ENCODE results near the gene RESF1. TPM values are rescaled to one million over a fixed set of nuclear protein-coding genes. Genes with fewer than 3 reads are reported as not detected.

The RESF1 gene
- 10 to 100 TPM; 20.8 to 34.2 TPM for total RNA-seq

- H3K27me3 ChIP-seq = no peaks in the 10 kb centered on the region
- H3K27ac ChIP-seq = peak within 1 kb of the TSS; percentile 87
- peak within 1 kb of the TSS; percentile 50 for H3K4me3 ChIP-seq
- intact Hi-C loops (cut with DNase I) = loop anchor here (5.0 kb wide), 1 partner anchor 302 kb away; the partner anchor contains the start of gene ETFBKMT
- peak within 1 kb of the TSS; percentile 85 to 89 for H3K9ac ChIP-seq (ENCODE audit: low read depth in 2 of 2, low read length in 2 of 2)
- DNase-seq = peak; percentile 90
- H3K36me3 ChIP-seq = no peaks in the 10 kb centered on the region
- peaks cover 8% of the 10 kb centered on the region for H3K4me1 ChIP-seq
- no peaks in the 10 kb centered on the region for H3K9me3 ChIP-seq
- TF ChIP-seq, protein P1, sequence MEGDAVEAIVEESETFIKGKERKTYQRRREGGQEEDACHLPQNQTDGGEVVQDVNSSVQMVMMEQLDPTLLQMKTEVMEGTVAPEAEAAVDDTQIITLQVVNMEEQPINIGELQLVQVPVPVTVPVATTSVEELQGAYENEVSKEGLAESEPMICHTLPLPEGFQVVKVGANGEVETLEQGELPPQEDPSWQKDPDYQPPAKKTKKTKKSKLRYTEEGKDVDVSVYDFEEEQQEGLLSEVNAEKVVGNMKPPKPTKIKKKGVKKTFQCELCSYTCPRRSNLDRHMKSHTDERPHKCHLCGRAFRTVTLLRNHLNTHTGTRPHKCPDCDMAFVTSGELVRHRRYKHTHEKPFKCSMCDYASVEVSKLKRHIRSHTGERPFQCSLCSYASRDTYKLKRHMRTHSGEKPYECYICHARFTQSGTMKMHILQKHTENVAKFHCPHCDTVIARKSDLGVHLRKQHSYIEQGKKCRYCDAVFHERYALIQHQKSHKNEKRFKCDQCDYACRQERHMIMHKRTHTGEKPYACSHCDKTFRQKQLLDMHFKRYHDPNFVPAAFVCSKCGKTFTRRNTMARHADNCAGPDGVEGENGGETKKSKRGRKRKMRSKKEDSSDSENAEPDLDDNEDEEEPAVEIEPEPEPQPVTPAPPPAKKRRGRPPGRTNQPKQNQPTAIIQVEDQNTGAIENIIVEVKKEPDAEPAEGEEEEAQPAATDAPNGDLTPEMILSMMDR (IDR thresholded peaks at IDR 0.05) = no peak
These were observed at the start of gene RESF1 for GRCh38 chr12:31959161-31959700. TSS of gene RESF1 (plus strand) at chr12:31959415. CDS start at chr12:31980956, 21,541 bp downstream.

DNA sequence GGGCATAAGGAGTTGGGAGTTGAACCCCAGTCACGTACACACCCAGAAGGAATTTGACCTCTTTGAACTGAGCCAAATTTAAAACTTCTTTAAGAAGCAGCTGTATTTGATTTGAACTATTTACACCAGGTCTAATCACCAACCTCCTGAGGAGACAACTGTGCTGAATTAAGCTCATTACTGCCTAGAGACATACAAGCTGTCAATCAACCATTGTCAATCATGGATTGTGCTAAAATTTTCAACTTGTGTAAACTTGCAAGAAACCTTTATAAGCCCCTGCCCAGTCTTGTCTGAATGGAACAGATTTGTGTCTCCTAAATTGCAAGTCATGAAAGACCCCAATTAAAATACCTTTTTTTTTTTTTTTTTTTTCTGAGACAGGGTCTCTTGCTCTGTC is 44.3 kb upstream of the RESF1 start:
- no peak overlapping the region for H3K4me3 ChIP-seq
- H3K9ac ChIP-seq (ENCODE audit: low read depth in 2 of 2, low read length in 2 of 2) = no peak overlapping the region
- TF ChIP-seq, protein P1 (IDR thresholded peaks at IDR 0.05) = no peak
- no peaks in the 10 kb centered on the region for H3K9me3 ChIP-seq
- H3K27ac ChIP-seq = no peak overlapping the region
- no peaks in the 10 kb centered on the region for H3K27me3 ChIP-seq
- H3K4me1 ChIP-seq = no peaks in the 10 kb centered on the region
- no peaks in the 10 kb centered on the region for H3K36me3 ChIP-seq
- no peak for DNase-seq
- intact Hi-C loops (cut with DNase I) = no loop called here

DNA sequence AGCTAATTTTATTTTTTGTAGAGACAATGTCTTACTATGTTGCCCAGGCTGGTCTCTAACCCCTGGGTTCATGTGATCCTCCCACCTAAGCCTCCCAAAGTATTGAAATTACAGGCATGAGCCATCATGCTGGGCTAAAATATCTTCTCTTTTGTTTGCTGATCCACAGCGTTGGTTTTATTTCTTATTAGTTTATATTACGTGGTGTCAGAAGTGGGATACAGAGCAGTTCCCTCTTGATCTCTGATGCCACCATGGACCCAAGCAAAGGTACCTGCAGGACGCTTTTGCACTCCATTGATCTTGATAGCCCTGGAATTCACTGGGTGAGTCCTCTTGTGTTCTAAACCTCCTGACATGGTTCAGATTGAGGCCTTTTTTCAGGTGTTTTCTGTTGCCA is 43.8 kb upstream of the RESF1 start:
- intact Hi-C loops (cut with DNase I) = no loop called here
- DNase-seq = no peak
- Histone ChIP-seq H3K9ac (ENCODE audit: low read depth in 2 of 2, low read length in 2 of 2) (no peak overlapping the region), H3K36me3 (no peaks in the 10 kb centered on the region), H3K27ac (no peak overlapping the region), H3K4me3 (no peak overlapping the region), H3K27me3 (no peaks in the 10 kb centered on the region), H3K9me3 (no peaks in the 10 kb centered on the region), H3K4me1 (no peaks in the 10 kb centered on the region)
- TF ChIP-seq, protein P1 (IDR thresholded peaks at IDR 0.05) = no peak

- TF ChIP-seq, protein P1 (IDR thresholded peaks at IDR 0.05) = no peak
These were observed 36.7 kb upstream of the RESF1 start for GRCh38 chr12:31922341-31923062.

GRCh38 chr12:31923063-31923412 is 36.2 kb upstream of the RESF1 start:
- intact Hi-C loops (cut with DNase I) = no loop called here
- Histone ChIP-seq H3K4me1 (no peaks in the 10 kb centered on the region), H3K9me3 (no peaks in the 10 kb centered on the region), H3K27me3 (no peaks in the 10 kb centered on the region), H3K4me3 (no peak overlapping the region), H3K36me3 (no peaks in the 10 kb centered on the region), H3K9ac (ENCODE audit: low read depth in 2 of 2, low read length in 2 of 2) (no peak overlapping the region), H3K27ac (no peak overlapping the region)
- TF ChIP-seq, protein P1 (IDR thresholded peaks at IDR 0.05) = no peak
- DNase-seq = no peak

More at GRCh38 chr12:31922341-31923062, 36.7 kb upstream of the RESF1 start:
- Histone ChIP-seq H3K4me3 (no peak overlapping the region), H3K9ac (ENCODE audit: low read depth in 2 of 2, low read length in 2 of 2) (no peak overlapping the region), H3K36me3 (no peaks in the 10 kb centered on the region), H3K4me1 (no peaks in the 10 kb centered on the region), H3K27me3 (no peaks in the 10 kb centered on the region), H3K9me3 (no peaks in the 10 kb centered on the region), H3K27ac (no peak overlapping the region)
- no peak for DNase-seq
- intact Hi-C loops (cut with DNase I) = no loop called here
